Activated effector memory CD4-positive, alpha-beta T cell treated with anti-CD3 and anti-CD28 coated beads, Interleukin-2, amount 50 U/mL, for 16 hours (primary cell): ENCODE results near the gene KRT40.
"Not testable (repeated sequence)": the region's sequence is repeated elsewhere in the genome, so short reads cannot be mapped to it uniquely, and the experiment has no call there.

Experiments
- DNase-seq: peaks from one replicate; pipeline ENCODE4 v3.0.0-alpha.2; 2020

Gene KRT40

DNA sequence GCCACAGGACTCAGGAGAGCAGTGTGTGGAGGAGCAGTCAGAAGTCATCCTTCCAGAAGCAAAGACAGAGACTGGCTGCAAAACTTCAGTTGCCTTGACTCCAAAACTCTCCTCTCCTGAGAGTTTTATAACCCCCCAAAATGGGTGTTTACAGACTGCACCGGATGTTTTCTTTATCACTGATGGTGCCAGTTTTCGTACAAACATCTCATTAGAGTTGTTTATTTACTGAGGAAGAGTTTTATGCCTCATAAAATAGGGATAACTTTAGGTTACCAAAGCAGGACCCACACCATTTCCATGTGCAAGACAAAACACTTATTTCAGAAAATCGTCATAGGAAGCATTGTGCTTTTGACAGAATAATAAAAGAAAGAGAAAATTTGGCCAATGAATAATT, at the start of gene KRT40:
KRT40 (minus strand) TSS at position 101 of the 400 bp plus-strand sequence; CDS start at position 48, 53 bp downstream.
- DNase-seq: no peak

DNA sequence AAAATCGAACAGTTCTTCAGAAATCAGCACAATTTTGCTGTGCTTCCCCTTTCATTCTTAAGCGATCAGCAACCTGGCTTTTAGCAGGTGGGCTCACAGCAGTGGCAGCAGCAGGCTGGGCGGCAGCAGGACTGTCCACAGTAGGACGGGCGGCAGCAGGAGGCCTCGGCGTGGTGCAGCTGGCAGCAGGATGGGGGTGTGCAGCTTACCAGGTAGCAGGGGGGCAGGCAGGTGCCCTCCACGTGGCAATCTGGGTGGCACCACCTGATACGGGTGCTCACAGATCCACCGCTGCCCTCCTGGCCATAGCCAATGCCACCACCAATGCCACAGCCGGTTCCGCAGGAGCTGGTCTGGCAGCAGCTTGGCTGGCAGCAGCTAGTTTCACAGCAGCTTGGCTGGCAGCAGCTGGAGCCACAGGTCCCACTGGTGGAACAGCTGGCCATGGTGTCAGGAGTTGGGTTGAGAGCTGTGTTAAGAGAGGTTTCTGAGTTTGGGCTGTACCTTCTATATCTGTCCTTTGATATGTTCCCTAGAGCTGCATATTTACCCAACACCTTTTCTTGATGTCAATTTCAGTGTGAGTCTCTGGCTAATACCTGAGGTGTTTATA, 45.6 kb upstream of the KRT40 start, which contains the start of gene KRTAP1-4:
KRTAP1-4 (minus strand) TSS at position 563 of the 613 bp plus-strand sequence; CDS start at position 446, 117 bp downstream.
- no peak for DNase-seq

DNA sequence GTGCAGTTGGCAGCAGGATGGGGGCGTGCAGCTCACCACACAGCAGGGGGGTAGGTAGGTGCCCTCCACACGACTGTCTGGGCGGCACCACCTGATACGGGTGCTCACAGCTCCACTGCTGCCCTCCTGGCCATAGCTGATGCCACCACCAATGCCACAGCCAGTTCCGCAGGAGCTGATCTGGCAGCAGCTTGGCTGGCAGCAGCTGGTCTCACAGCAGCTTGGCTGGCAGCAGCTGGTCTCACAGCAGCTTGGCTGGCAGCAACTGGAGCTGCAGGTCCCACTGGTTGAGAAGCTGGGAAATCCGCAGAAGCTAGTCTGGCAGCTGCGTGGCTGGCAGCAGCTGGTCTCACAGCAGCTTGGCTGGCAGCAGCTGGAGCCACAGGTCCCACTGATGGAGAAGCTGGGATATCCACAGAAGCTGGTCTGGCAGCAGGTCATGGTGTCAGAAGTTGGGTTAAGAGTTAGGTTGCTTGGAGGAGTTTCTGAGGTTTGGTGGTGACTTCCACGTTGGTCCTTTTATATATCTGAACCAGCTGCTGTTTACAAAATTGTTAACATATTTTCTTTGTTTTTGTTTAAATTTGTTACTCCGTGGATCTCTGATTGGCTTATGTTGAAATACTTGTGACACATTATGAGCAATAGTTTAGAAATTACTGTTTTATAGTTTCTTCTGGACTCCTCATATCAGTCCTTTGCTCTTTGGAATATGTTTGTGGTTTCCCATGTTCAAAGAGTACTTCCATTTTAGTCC, 42.8 kb upstream of the KRT40 start, which contains the start of gene KRTAP1-5:
KRTAP1-5 (minus strand) TSS at position 494 of the 757 bp plus-strand sequence; CDS start at position 441, 53 bp downstream.
- DNase-seq: no peak

DNA sequence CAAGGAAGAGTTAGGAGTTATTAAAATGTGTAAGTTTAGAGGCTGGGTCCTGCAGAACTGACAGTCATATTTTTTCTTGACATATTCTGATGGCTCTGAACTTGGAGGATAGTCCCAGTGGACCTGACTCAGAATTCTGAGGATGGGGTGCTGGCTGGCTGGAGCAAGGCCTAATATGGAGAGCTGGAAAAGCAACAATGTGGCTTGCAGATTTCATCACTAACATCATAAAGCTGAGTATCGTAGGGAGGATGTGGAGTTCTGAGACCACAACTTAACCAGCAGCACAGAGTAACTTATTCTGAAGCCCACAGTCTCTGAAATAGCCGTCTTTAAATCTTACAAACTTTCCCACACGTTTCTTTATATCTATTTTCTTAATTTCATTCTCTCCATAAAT, 40.6 kb upstream of the KRT40 start:
- DNase-seq: no peak

DNA sequence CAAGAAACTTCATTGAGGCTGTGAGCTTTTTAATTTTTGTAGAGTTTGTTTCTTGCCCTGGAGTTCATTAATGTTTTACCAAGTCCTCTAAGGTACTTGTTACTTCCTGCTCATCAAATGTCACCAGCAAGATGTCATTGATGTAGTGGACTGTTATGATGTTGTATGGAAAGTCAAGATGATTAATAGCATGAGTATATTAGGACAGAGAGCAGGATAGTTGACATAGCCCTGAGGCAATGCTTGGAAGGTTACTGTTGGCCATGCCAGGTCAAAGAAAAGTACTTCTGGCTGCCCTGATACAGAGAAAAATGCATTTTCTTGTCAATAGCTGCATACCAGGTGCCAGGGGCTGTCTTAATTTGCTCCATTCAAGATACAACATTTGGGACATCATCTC, 36.2 kb upstream of the KRT40 start:
- no peak for DNase-seq

DNA sequence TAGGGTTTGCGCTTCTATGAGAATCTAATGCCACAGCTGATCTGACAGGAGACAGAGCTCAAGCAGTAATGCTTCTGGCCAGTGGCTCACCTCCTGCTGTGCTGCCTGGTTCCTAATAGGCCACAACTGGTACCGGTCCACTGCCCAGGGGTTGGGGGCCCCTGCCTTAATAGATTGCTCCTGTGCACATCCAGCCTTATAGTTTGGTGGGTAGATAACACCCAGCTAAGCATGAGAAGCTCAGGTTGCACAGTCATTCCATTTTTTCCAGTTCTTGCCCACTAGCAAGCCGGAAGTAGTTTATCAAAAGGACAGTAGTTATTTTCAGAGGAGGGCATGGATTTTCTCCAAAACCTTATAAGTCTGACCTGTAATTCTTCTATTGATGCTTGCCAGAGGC, 35.3 kb upstream of the KRT40 start:
- no peak for DNase-seq

DNA sequence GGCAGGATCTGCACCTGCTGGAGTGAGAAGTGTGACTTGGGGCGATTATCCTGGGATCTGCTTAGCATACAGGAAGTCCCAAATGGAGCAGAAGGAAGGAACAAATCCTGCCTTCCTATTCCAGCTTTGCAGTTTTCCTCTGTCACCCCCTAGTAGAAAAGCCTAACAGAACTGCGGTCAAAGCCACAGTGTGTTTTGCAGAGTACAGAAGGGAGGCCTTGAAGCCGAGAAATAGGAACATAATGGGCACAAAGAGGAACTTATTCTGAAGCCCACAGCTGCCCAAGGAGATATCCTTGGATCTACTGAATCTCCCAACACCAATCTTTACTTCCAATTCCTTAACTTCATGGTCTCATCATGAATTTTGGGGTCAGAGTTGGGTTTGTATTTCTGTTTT, 34.4 kb upstream of the KRT40 start:
- DNase-seq: no peak

DNA sequence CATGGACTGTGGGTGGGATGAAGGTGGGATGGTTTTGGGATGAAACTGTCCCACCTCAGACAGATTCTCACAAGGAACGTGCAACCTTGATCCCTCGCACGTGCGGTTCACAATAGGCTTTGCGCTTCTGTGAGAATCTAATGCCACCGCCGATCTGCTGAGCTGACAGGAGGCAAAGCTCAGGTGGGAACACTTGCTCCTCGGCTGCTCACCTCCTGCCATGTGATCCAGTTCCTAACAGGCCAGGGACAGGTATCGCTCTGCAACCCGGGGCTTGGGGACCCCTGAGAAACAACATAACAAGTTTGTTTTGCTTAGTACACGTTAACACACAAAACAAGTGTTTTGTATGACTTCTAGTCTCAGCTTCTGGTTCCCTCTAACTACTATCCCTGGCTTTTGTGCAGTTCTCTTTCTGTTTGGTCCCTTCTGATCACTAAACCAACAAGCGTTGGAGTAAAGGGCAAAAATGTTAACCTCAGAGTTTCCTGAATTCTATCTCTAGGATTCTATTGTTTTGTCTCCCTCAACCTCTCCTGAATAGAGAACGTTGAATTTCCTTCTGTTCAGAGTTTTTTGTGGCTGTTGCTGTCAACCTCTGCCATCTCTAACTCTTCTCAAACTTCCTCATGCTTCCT, 32.6 kb upstream of the KRT40 start:
- DNase-seq: no peak

DNA sequence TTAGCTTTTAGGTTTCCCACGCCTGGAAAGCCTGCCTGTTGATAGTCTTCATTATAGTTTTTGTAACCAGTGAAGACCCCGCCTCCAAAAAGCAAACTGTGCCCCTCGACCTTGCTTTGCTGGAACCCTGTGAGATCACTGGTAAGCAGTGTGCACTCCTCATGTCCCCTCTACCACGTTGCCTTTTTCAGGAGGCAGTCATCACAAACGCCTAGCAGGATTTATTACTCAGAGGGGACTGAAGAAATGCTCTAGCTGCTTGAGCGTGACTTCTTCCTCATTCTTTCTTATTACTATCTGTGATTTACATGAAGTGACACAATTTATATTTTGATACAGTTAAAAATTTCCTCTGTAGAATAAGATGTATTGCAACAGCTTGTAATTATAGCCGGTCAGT, 31.3 kb upstream of the KRT40 start:
- no peak for DNase-seq

DNA sequence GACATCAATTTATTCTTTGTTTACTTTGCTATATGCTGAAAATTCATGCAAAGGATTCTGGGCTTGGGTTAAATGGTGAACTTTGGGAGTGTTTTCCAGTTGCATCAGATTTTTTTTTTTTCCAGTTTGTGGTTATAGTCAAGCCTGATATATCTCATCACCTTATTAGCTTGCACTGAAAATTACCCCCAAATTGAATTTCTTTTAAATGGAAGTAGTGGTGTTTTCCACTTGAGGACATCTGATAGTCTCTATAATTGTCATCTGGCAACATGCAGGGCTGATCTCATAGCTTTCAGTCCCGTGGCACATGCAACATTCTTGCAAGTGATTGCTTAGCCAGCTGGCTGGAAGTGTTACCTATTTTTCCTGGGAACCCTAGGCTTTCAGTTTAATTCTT, 29.5 kb upstream of the KRT40 start:
- DNase-seq: no peak

DNA sequence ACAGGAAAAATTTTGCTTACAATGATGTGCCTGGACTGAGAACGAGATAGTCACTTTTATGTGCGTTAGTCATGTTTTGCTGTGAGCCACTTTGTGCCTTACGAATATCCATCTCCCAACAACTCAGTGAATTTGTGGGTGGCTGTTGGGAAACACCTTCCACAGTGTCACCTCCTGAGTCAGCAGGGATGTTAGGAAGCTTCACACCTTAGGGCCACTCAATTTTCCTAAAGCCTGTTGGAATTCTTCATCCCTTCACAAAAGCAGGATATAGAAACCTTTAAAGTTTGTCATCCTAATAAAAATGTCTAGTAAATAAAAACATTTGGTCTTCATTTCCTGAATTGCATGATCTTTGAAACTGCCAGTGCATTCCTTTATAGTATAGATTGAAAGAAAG, 29.1 kb upstream of the KRT40 start:
- DNase-seq: no peak

DNA sequence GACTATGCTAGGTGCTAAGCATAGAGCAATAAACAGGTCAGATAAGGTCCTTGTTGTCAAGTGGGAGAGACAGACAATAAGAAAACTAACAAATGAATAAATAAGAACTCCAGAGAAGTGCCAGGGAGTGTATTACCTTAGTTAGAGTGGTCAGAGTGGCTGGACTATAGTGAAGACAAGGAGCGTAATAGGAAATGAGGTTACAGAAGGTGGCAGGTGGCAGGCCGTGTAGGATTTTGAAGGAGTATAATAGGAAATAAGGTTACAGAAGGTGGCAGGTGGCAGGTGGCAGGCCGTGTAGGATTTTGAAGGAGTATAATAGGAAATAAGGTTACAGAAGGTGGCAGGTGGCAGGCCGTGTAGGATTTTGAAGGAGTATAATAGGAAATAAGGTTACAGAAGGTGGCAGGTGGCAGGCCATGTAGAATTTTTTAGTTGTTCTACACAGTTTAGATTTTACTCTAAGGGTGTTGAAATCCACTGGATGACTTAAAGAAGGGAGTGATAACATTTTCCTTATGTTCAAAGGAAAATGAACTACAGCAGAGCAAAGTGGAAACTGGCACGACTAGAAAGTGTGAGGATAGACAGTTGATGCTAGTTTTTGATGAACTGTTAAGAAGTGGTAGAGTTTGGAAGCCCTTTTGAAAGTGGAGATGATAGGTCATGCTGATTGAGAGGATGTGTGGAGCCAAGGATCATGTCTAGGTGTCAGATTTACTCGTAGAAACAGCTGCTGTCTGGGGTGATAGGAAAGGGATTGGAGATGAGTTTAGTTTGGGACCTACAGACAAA, 28.4 kb upstream of the KRT40 start:
- no peak for DNase-seq

DNA sequence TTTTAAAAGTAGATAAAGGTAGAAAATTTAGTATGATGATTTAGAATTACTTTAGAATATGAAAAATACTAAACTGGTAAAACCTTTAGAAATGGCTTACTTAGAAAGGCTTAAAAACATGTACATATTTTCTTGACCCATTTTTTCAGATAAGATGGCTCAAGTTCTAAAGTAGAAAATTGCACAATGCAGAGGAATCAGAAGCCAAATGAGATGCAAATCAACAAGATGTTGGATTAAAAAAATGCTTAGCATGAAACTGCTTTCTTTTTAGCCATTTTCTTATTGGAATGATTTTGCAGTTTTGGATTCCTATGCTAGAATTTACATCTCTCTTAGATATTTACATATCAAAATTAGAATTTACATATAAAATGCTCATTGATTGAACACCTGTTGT, 26.3 kb upstream of the KRT40 start:
- DNase-seq: no peak

DNA sequence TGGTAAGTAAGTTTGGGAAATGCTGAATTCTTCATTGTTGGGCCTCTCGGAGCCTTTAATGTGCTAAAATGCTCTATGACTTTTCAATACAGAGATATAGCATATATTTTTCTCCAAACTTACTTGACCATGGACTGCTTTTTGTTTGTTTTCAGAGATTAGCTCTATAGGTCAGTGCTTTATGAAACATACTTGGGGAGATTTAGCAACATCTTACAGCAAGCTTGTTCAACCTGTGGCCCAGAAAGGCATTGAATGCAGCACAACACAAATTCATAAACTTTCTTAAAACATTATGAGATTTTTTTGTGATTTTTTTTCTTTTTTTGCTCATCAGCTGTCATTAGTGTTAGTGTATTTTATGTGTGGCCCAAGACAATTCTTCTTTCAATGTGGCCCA, 25.8 kb upstream of the KRT40 start:
- DNase-seq: no peak

DNA sequence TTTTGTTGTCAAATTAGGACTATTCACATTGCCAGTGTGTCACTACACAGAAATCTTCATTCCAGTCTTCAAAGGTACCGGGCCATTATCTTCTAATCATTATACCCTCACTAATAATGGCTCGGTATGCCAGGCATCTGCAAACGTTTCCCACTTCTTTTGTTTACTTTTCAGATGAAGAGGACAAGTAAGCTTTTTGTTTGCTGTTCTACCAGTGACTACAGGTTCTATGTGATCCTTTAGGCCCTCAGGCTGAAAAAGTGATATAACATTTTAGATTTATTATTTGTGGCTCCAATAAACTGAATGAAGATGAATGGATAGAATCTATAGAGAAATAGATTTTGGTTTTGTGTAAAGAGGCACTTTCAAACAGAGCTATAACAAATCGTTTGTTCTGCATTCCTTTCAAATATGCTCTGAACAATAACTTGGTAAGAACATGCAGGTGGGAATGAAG, 25.2 kb upstream of the KRT40 start:
- no peak for DNase-seq

DNA sequence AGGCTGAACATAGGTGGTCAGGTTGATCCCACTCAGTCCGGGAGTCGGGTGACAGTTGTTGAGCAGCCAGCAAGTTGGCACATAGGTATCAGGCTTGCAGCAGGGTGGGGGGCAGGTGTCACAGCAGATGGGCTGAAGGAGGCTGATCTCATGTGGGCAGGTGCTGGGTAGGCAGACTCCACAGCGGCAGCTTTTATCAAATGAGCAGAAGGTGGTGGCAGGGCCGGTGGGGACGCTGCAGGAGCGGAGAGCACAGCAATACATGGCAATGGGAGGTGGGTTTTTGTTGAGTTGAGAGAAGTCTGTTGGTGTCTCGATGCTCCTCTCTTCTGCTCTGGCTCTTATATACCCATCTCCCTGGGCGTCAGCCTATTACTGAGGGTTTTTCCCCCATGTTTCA, 24.7 kb upstream of the KRT40 start, which contains the start of gene KRTAP3-1:
KRTAP3-1 (minus strand) TSS at position 318 of the 400 bp plus-strand sequence; CDS start at position 264, 54 bp downstream.
- DNase-seq: no peak

DNA sequence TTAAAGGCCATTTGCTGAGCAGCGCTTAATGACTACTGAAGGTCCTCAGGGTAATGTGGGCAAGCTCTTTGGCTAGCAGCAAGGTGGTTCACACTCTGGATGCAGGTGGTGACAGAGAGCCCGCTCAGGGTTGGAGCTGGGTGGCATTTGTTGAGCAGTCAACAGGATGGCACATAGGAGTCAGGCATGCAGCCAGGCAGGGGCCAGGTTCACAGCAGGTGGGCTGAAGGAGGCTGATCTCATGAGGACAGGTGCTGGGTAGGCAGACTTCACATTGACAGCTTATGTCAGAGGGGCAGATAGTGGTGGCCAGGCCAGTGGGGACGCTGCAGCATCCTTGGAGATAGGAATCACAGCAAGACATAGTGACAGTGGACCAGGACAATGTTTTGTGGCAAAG, 20.3 kb upstream of the KRT40 start:
- no peak for DNase-seq

DNA sequence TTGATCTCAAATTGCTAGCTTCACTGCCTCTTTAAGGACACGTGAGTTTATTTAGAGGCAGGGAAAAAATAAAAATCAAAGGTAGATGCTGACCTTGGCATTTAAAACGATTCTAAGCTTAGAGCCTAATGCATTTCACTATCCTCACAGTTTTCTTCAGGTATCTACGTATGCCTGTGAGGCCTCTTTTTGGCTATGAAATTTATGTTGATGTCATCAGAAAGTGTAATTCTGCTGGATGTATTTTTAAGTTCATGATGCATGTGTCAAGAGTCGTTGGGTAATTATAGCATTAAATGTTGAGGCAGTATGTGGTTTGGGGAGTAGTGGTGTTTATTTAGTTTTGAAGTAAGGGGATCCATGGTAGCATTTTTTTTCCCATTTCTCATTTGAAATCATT, 19.8 kb upstream of the KRT40 start:
- no peak for DNase-seq

DNA sequence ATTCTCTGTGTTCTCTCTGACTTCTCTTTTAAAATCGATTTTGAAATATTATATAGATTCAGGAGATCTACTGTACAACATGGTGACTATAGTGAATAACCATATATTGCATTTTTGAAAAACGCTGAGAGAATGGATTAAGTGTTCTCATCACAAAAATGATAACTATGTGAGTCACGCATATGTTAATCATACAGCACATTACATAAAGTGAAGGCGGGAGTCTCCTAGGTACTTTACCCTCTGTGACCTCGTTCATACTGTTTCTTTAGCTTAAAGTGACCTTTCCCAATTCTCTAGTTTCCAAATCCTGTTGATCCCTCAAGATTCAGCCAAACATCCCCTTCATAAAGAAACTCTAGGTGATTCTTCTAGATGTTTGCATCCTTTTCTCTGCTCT, 18.7 kb upstream of the KRT40 start:
- no peak for DNase-seq

DNA sequence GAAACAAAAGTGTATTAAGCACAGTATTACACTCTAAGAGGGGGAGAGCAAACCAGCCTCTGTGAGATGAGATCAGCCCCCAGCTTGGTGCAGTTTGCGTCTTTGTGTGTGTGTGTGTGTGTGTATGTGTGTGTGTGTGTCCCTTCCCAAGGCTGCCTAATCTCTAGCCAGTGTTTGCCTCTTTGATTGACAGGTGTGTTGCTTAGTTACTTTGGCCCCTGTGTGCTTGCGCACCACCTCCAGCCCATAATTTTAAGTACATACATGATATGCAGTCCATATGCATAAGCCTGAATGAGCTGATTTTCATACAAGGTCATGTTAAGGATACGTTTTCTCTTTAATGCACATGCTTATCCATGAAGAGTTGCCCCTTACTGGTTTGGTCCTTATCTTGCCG, 17.7 kb upstream of the KRT40 start:
- no peak for DNase-seq

DNA sequence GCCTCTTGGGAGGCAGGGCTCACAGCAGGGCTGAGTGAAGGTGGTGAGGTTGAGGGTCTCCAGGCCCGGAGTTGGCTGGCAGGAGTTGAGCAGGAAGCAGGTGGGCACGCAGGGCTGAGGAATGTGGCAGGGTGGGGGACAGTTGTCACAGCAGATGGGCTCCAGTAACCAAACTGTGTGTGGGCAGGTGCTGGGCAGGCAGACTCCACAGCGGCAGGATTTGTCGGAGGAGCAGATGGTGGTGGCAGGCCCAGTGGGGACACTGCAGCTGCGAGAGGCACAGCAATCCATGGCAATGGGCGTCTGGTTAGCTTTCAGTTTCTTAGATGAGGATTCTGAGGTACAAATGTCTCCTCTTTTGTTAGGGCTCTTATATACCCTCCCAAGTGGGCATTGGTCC, 15.4 kb upstream of the KRT40 start, which contains the start of gene KRTAP3-2:
KRTAP3-2 (minus strand) TSS at position 344 of the 400 bp plus-strand sequence; CDS start at position 291, 53 bp downstream.
- not testable (repeated sequence) for DNase-seq

DNA sequence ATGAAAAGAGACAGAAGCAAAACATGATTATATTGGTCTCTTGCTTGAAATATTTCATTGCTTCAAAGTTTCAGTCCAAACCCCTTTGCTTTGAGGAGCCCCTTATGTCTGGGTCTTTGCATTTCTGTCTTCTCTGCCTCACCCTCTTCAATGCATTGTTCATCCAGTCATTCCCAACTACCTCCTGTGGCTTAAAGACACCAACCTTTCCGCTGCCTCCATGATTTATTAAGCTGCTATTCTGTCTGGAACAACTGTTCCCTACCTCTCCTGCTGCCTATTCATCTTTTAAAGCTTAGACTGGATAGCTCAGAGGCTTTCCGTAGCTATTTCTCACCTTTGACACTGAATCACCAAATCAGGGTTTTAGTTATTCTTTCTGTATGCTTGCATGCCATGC, 13.2 kb upstream of the KRT40 start:
- no peak for DNase-seq

DNA sequence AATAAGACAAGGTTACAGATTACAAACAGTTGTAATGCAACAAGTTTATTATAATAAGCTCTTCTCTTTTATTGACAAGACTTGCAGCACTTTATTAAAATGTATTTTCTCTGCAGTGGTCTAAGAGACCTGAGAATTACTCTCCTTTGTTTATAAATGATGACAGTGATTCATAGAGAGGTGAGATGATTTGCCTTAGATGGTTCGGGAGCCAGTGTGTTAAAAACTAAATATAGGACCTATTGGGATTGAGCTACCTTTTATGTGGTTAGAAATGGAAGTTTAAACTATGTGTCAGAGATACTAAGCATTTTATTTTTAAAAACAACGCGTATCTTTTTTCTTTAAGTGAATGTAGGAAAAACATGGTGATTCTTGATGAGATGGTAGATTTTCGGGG, 12.7 kb upstream of the KRT40 start:
- DNase-seq: no peak
